Gastrocnemius medialis (tissue), 4 donors: Measurements from ENCODE around the gene RASA3.
"Not testable (repeated sequence)": the region's sequence is repeated elsewhere in the genome, so short reads cannot be mapped to it uniquely, and the experiment has no call there.

Source experiments
- CTCF ChIP-seq, 5 experiments: fragments of 450-650 bp in 3 of 5; fragments of 200-600 bp in 2 of 5; sonication (generic) in 2 of 5; IDR thresholded peaks in 4 of 5; conservative IDR thresholded peaks in 1 of 5; 1 replicate in 4 of 5; 2 replicates in 1 of 5; pipeline ENCODE4 v1.5.1; 2016 to 2019; ENCODE audit warnings: antibody characterized with exemption in 5 of 5, mild to moderate bottlenecking in 3 of 5, moderate library complexity in 3 of 5
- POLR2A ChIP-seq, 2 donors: fragments of 450-650 bp; IDR thresholded peaks; one replicate each; pipeline ENCODE4 v1.6.1; 2017; ENCODE audit warnings: antibody characterized with exemption in 2 of 2, mild to moderate bottlenecking in 2 of 2, moderate library complexity in 2 of 2

GRCh38 chr13:114110830-114111189 is 21.6 kb downstream of the RASA3 start:
- not testable (repeated sequence) for TF ChIP-seq POLR2A (IDR thresholded peaks at IDR 0.05); CTCF (IDR thresholded peaks at IDR 0.05 in 4 of 5, conservative IDR thresholded peaks at IDR 0.05 in 1 of 5)
